HFFc6 (cell line): Measurements from ENCODE around the gene ENC1. TPM values are rescaled to one million over a fixed set of nuclear protein-coding genes. Genes with fewer than 3 reads are reported as not detected.

Source experiments
- DNase-seq: peaks from one replicate; pipeline ENCODE4 v3.0.0-alpha.2; 2018
- H3K27ac Mint-ChIP-seq: 2 replicates; pipeline ENCODE4 v1.8.0; 2020; ENCODE audit warnings: mild to moderate bottlenecking, mixed read lengths
- H3K27me3 Mint-ChIP-seq: 2 replicates; pipeline ENCODE4 v1.8.0; 2021; ENCODE audit warnings: mild to moderate bottlenecking, moderate library complexity, mixed read lengths; ENCODE audit not compliant: insufficient read depth
- H3K36me3 Mint-ChIP-seq: 2 replicates; pipeline ENCODE4 v1.8.0; 2021; ENCODE audit warnings: low read depth, mixed read lengths
- H3K4me1 Mint-ChIP-seq: 2 replicates; pipeline ENCODE4 v1.8.0; 2020; ENCODE audit warnings: low read depth, mixed read lengths
- H3K4me3 Mint-ChIP-seq: 2 replicates; pipeline ENCODE4 v1.8.0; 2020; ENCODE audit warnings: mild to moderate bottlenecking, moderate library complexity, mixed read lengths
- H3K9me3 Mint-ChIP-seq: 2 replicates; pipeline ENCODE4 v1.8.0; 2020; ENCODE audit warnings: mild to moderate bottlenecking, mixed read lengths
- total RNA-seq, 6 experiments: library from RNA; stranded (reverse); fragmentation: NEBNext Ultra II Directional; extraction: Animal tissue kit (Norgen Biotek cat#: 25700); gene quantifications; 2 replicates in 1 of 6; 3 replicates in 5 of 6; pipeline ENCODE4 v1.2.3, GENCODE V29; 2021
- TF ChIP-seq, protein P1 (sequence below): fragments of 200-600 bp; sonication (generic); IDR thresholded peaks from 2 replicates; pipeline ENCODE4 v1.5.0; 2021; ENCODE audit warnings: antibody characterized with exemption, mild to moderate bottlenecking

The ENC1 gene
- total RNA-seq, 6 experiments from 2014 or later, result 22.6 to 56.4 (median 25.4) TPM

DNA sequence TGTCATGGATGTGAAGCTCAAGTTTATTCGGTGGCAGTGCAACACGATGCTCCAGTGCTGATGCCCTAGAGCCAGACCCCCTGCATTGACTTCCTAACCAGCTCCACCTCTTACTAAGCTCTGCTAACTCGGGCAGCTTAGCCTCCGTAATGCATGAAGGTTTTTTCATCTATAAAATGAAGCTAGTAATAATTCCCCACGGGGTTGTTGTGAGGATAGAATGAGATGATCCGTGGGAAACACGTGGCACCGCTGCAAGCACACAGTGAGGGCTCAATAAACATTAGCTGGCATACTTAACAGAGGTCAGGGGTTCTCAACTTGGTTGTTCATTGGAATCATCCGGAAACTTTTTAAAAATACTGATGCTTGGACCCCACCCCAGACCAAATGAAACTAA is 6.8 kb downstream of the ENC1 start:
- H3K4me3 Mint-ChIP-seq, result no peak overlapping the region
- H3K4me1 Mint-ChIP-seq, result peaks cover 92% of the 10 kb centered on the region
- peak overlapping the region; percentile 21; the same call in 1 of the 2 replicates for H3K27ac Mint-ChIP-seq
- TF ChIP-seq, protein P1, sequence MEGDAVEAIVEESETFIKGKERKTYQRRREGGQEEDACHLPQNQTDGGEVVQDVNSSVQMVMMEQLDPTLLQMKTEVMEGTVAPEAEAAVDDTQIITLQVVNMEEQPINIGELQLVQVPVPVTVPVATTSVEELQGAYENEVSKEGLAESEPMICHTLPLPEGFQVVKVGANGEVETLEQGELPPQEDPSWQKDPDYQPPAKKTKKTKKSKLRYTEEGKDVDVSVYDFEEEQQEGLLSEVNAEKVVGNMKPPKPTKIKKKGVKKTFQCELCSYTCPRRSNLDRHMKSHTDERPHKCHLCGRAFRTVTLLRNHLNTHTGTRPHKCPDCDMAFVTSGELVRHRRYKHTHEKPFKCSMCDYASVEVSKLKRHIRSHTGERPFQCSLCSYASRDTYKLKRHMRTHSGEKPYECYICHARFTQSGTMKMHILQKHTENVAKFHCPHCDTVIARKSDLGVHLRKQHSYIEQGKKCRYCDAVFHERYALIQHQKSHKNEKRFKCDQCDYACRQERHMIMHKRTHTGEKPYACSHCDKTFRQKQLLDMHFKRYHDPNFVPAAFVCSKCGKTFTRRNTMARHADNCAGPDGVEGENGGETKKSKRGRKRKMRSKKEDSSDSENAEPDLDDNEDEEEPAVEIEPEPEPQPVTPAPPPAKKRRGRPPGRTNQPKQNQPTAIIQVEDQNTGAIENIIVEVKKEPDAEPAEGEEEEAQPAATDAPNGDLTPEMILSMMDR, result no peak
- no peak for DNase-seq
- H3K27me3 Mint-ChIP-seq, result no peaks in the 10 kb centered on the region
- H3K36me3 Mint-ChIP-seq, result peaks cover 61% of the 10 kb centered on the region
- H3K9me3 Mint-ChIP-seq, result no peaks in the 10 kb centered on the region

DNA sequence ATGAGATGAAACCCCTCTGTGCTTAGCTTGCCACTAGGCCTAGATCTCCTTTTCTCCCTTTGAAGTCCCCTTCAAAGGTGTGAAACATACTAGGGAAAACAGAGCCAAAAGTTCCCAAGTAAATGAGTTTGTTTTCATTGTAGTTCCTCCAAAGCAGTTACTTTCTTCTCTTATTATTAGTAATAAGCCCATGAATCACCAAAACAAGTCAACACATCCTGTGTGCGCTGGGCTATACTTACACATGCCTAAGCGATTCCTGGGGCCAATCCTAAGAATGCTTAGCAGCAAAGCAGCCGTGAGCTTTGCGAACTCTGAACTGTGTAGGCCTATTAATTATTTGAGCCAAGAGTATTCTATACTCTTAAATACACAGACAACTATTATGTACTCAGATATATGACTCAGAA is 7.6 kb downstream of the ENC1 start:
- Mint-ChIP-seq H3K27ac (peak overlapping the region; percentile 92), H3K27me3 (no peaks in the 10 kb centered on the region), H3K36me3 (peaks cover 68% of the 10 kb centered on the region), H3K4me3 (peak overlapping the region; percentile 47; the same call in 1 of the 2 replicates), H3K4me1 (peaks cover 87% of the 10 kb centered on the region), H3K9me3 (no peaks in the 10 kb centered on the region)
- TF ChIP-seq, protein P1, result no peak
- peak; percentile 80 for DNase-seq

DNA sequence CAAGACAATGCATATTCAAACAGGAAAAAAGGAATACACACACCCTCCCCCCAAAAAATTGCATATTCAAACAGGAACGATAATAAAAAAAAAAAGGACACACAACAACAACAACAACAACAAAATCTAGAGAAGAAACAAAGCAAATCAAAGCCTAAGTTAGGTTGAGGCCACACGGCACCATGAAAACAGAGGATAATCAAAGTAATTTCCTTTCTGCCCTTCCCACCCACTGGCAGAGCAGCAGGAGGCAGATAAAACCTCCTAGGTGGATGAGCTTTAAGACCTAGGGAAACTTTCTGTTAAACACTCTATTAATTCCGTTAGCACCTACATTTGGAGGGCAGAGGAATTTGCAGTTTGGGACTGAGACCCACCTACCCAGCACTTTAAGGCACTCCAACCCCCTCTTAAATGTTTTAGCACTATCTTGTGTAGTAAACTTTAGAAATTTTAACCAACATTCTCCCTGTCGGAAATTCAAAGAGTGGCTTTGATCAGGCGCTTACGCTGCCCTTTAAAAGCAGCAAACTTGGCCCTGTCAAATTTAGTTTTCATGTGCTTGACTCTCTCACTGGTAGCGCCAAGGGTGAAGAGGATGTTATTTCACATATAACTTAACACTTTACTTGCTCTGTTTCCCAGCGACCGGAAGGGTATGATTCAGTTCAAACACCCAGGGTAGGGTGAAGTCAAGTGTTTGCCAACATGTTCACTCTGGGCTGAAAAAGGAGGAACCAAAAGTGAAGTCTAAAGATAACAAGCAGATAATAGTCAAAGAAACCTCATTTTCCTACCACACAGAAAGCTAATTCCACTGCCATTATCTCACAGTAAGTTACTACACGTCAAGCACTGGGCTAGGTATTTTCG is 9.2 kb downstream of the ENC1 start:
- H3K36me3 Mint-ChIP-seq, result peaks cover 71% of the 10 kb centered on the region
- peak overlapping the region; percentile 92 for H3K27ac Mint-ChIP-seq
- H3K9me3 Mint-ChIP-seq, result no peaks in the 10 kb centered on the region
- DNase-seq, result peak; percentile 51
- peak overlapping the region; percentile 47 for H3K4me3 Mint-ChIP-seq
- H3K27me3 Mint-ChIP-seq, result no peaks in the 10 kb centered on the region
- TF ChIP-seq, protein P1, result no peak
- H3K4me1 Mint-ChIP-seq, result peaks cover 83% of the 10 kb centered on the region

DNA sequence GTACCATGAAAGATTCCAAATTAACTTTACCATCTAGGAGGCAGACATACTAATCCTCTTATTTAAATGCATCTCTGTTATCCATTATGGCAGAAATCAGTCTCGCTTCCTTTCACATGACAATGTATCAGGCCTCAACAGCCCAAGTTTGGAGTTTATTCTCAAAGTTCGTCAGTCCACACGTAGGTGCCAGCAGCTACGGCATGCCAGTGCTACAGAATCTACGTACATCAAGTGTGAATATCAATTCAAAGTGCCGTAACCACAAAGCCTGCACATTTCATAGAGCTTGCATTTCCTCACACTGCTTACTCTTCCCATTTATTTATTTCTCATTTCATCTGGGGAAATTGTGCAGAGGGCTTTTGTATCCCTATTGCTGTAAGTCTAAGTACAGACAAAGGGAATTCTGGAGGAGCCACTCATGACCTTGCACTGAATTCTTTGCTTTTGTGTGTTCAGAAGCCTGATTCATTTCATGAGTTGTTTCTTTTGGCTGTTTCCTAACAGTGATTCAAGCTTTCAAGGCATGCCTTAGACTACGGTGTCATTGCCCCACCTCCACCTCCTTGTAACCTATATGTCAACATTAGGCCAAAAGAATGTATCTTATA is 10.0 kb downstream of the ENC1 start:
- peak; percentile 88 for DNase-seq
- Mint-ChIP-seq H3K4me3 (peak overlapping the region; percentile 54; the same call in 1 of the 2 replicates), H3K36me3 (peaks cover 71% of the 10 kb centered on the region), H3K4me1 (peaks cover 83% of the 10 kb centered on the region), H3K27me3 (no peaks in the 10 kb centered on the region; the same call in 1 of the 2 replicates), H3K9me3 (no peaks in the 10 kb centered on the region), H3K27ac (peak overlapping the region; percentile 92)
- TF ChIP-seq, protein P1, result no peak

DNA sequence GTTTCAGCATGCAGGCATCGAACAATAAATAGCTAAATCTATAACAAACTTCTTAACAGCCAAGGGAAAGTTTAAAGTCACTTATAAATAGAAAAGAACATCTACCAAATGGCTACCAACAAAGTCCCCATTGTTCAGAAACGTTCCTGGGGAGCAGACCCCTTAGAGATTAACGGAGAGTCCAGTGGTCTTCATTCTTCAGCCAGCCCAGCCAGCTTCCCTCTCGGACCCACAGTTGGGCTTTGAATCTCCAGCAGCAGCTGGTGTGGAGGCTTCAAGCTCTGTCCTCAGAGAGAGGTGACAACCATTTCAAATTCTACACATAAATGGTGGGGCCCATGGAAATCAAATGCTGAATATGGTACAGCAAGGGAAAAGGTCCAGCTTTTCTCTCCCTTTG is 11.2 kb downstream of the ENC1 start:
- DNase-seq, result no peak
- TF ChIP-seq, protein P1, result no peak
- Mint-ChIP-seq H3K27me3 (no peaks in the 10 kb centered on the region; the same call in 1 of the 2 replicates), H3K27ac (no peak overlapping the region), H3K9me3 (no peaks in the 10 kb centered on the region), H3K36me3 (peaks cover 66% of the 10 kb centered on the region), H3K4me1 (peaks cover 76% of the 10 kb centered on the region), H3K4me3 (no peak overlapping the region)
